A549 treated with Mapracorat at 1 μM for 4 hours (cell line): ENCODE measurements around the gene BRCA1. TPM values are rescaled to one million over a fixed set of nuclear protein-coding genes. Genes with fewer than 3 reads are reported as not detected.

Source experiments
- total RNA-seq: library from RNA; stranded (reverse); fragments of 200-300 nt; extraction: Qiagen RNA extraction; gene quantifications from 5 replicates; pipeline ENCODE4 v1.2.3, GENCODE V29; 2022

BRCA1 gene
- 19.7 to 25.4 TPM (median 24.1 TPM) in 5 replicates for total RNA-seq

GRCh38 chr17:43125133-43125966 is at the start of gene BRCA1:
TSS of gene BRCA1 (minus strand) at chr17:43125364. CDS start at chr17:43124096, 1,268 bp downstream.

GRCh38 chr17:43170766-43171585 is 45.8 kb upstream of the BRCA1 start, which contains the start of gene NBR1:
TSS of gene NBR1 (plus strand) at chr17:43171214. CDS start at chr17:43175800, 4,586 bp downstream.

GRCh38 chr17:43024407-43025289 is 100.5 kb downstream of the BRCA1 start, which contains the start of gene RND2:
TSS of gene RND2 (plus strand) at chr17:43025231. CDS start at chr17:43025348, 117 bp downstream.

GRCh38 chr17:43021741-43022512 is 103.2 kb downstream of the BRCA1 start, which contains the start of gene VAT1:
TSS of gene VAT1 (minus strand) at chr17:43022385. CDS start at chr17:43022322, 63 bp downstream.

GRCh38 chr17:43006639-43007551 is 118.3 kb downstream of the BRCA1 start, which contains the start of gene IFI35:
TSS of gene IFI35 (plus strand) at chr17:43006784. CDS start at chr17:43006948, 164 bp downstream.

GRCh38 chr17:42997984-42998938 is 126.9 kb downstream of the BRCA1 start, which contains the start of gene RPL27:
TSS of gene RPL27 (plus strand) at chr17:42998419. CDS start at chr17:42998751, 332 bp downstream.

Other genes with a start within 250 kb of the BRCA1 start
- not detected in 5 replicates for gene G6PC1, start 224.6 kb downstream of the BRCA1 start, total RNA-seq
- gene AARSD1, start 160.9 kb downstream of the BRCA1 start, total RNA-seq = 54.2 to 63.4 TPM (median 55.0 TPM) in 5 replicates
- gene PTGES3L, start 145.3 kb downstream of the BRCA1 start, total RNA-seq = 0.45 to 1.3 TPM (median 1.1 TPM) in 5 replicates
- 18.3 to 23.4 TPM (median 21.1 TPM) in 5 replicates for gene RUNDC1, start 144.8 kb downstream of the BRCA1 start, total RNA-seq
- gene RPL27, start 126.9 kb downstream of the BRCA1 start, total RNA-seq = 2,842 to 4,004 TPM (median 3,048 TPM) in 5 replicates
- 18.7 to 21.2 TPM (median 18.8 TPM) in 5 replicates for gene IFI35, start 118.6 kb downstream of the BRCA1 start, total RNA-seq
- gene VAT1, start 103.0 kb downstream of the BRCA1 start, total RNA-seq = 205 to 250 TPM (median 230 TPM) in 5 replicates
- gene RND2, start 100.1 kb downstream of the BRCA1 start, total RNA-seq = 0.11 to 0.19 TPM (median 0.16 TPM) in 5 replicates
- gene NBR1, start 45.9 kb upstream of the BRCA1 start, total RNA-seq = 31.4 to 41.4 TPM (median 40.8 TPM) in 5 replicates
- gene TMEM106A, start 86.5 kb upstream of the BRCA1 start, total RNA-seq = 0.75 to 1.6 TPM (median 1.1 TPM) in 5 replicates
- not detected in 5 replicates for gene CCDC200, start 103.3 kb upstream of the BRCA1 start, total RNA-seq
- gene RNU2-1, start 108.6 kb upstream of the BRCA1 start, total RNA-seq = not detected in 5 replicates